GM15510 (cell line): ENCODE data around the gene GRIK2.

ENCODE experiments used
- POLR2A ChIP-seq: IDR thresholded peaks from 3 replicates; pipeline ENCODE4 v1.6.1; 2011; ENCODE audit warnings: borderline replicate concordance; ENCODE audit not compliant: insufficient read length; ENCODE audit errors: extremely low read depth

The GRIK2 gene

GRCh38 chr6:101921829-101922450 is 528.4 kb downstream of the GRIK2 start:
- TF ChIP-seq POLR2A, result no peak

- TF ChIP-seq POLR2A, result no peak
Measured at GRCh38 chr6:101926149-101926925, 532.8 kb downstream of the GRIK2 start.

- TF ChIP-seq POLR2A, result no peak
Measured at GRCh38 chr6:101931766-101932165, 538.3 kb downstream of the GRIK2 start.

GRCh38 chr6:101932704-101933103 is 539.2 kb downstream of the GRIK2 start:
- TF ChIP-seq POLR2A, result no peak

- TF ChIP-seq POLR2A, result no peak
Measured at GRCh38 chr6:101935732-101936131, 542.2 kb downstream of the GRIK2 start.

- TF ChIP-seq POLR2A, result no peak
Measured at GRCh38 chr6:101936516-101936915, 543.0 kb downstream of the GRIK2 start.

GRCh38 chr6:101937108-101937507 is 543.6 kb downstream of the GRIK2 start:
- no peak for TF ChIP-seq POLR2A

- no peak for TF ChIP-seq POLR2A
Measured at GRCh38 chr6:101940391-101940790, 546.9 kb downstream of the GRIK2 start.

GRCh38 chr6:101956961-101957360 is 563.5 kb downstream of the GRIK2 start:
- TF ChIP-seq POLR2A, result no peak

- no peak for TF ChIP-seq POLR2A
Measured at GRCh38 chr6:101961357-101961756, 567.8 kb downstream of the GRIK2 start.

- no peak for TF ChIP-seq POLR2A
Measured at GRCh38 chr6:101980924-101981323, 587.4 kb downstream of the GRIK2 start.

- TF ChIP-seq POLR2A, result no peak
Measured at GRCh38 chr6:101986476-101986875, 593.0 kb downstream of the GRIK2 start.

GRCh38 chr6:101992286-101992685 is 598.8 kb downstream of the GRIK2 start:
- TF ChIP-seq POLR2A, result no peak

GRCh38 chr6:101994521-101994920 is 601.0 kb downstream of the GRIK2 start:
- no peak for TF ChIP-seq POLR2A

- TF ChIP-seq POLR2A, result no peak
Measured at GRCh38 chr6:102015431-102015830, 621.9 kb downstream of the GRIK2 start.

GRCh38 chr6:102022281-102022680 is 628.8 kb downstream of the GRIK2 start:
- TF ChIP-seq POLR2A, result no peak
